Stimulated activated effector memory CD8-positive, alpha-beta T cell treated with anti-CD3 and anti-CD28 coated beads, Interleukin-12 subunit alpha, Interleukin-12 subunit beta, amount 100 ng/mL, for 72 hours (primary cell): ENCODE measurements around the gene MPDZ.

Source experiments
- ATAC-seq: fragments of 150-1000 bp; cut with Tn5 transposase; 2 replicates; pipeline ENCODE4 v1.10.0; 2021
- DNase-seq, 2 donors: peaks; one replicate each; pipeline ENCODE4 v3.0.0; 2021 to 2022; ENCODE audit warnings: low spot score in 2 of 2
- H3K27ac Mint-ChIP-seq: one replicate; pipeline ENCODE4 v1.8.0; 2022; ENCODE audit warnings: mild to moderate bottlenecking, mixed read lengths
- H3K36me3 Mint-ChIP-seq: one replicate; pipeline ENCODE4 v1.8.0; 2022; ENCODE audit warnings: mild to moderate bottlenecking, mixed read lengths
- H3K4me1 Mint-ChIP-seq: one replicate; pipeline ENCODE4 v1.8.0; 2022; ENCODE audit warnings: mixed read lengths
- H3K4me3 Mint-ChIP-seq: one replicate; pipeline ENCODE4 v1.8.0; 2022; ENCODE audit warnings: mild to moderate bottlenecking, mixed read lengths
- H3K9me3 Mint-ChIP-seq: one replicate; pipeline ENCODE4 v1.8.0; 2022; ENCODE audit warnings: mixed read lengths

MPDZ gene

GRCh38 chr9:13274886-13275641, 4.4 kb downstream of the MPDZ start:
- ATAC-seq (no peak), DNase-seq (no peak)
- no peak overlapping the region for H3K4me3 Mint-ChIP-seq
- H3K36me3 Mint-ChIP-seq = no peaks in the 10 kb centered on the region
- H3K27ac Mint-ChIP-seq = no peak overlapping the region
- H3K4me1 Mint-ChIP-seq = no peaks in the 10 kb centered on the region
- H3K9me3 Mint-ChIP-seq = peaks cover 13% of the 10 kb centered on the region

- DNase-seq (no peak), ATAC-seq (no peak)
- no peak overlapping the region for H3K4me3 Mint-ChIP-seq
- no peaks in the 10 kb centered on the region for H3K4me1 Mint-ChIP-seq
- H3K36me3 Mint-ChIP-seq = no peaks in the 10 kb centered on the region
- H3K27ac Mint-ChIP-seq = no peak overlapping the region
- H3K9me3 Mint-ChIP-seq = peaks cover 17% of the 10 kb centered on the region
Observed at GRCh38 chr9:13270734-13271133, 8.8 kb downstream of the MPDZ start.

GRCh38 chr9:13269589-13270452, 9.7 kb downstream of the MPDZ start:
- no peaks in the 10 kb centered on the region for H3K4me1 Mint-ChIP-seq
- H3K36me3 Mint-ChIP-seq = no peaks in the 10 kb centered on the region
- no peak for ATAC-seq
- peaks cover 15% of the 10 kb centered on the region for H3K9me3 Mint-ChIP-seq
- DNase-seq = no peak
- H3K4me3 Mint-ChIP-seq = no peak overlapping the region
- H3K27ac Mint-ChIP-seq = no peak overlapping the region

- ATAC-seq (no peak), DNase-seq (no peak)
- Mint-ChIP-seq H3K27ac (no peak overlapping the region), H3K36me3 (no peaks in the 10 kb centered on the region), H3K4me1 (no peaks in the 10 kb centered on the region), H3K9me3 (peaks cover 18% of the 10 kb centered on the region), H3K4me3 (no peak overlapping the region)
Observed at GRCh38 chr9:13268469-13268868, 11.0 kb downstream of the MPDZ start.

GRCh38 chr9:13267743-13268142, 11.7 kb downstream of the MPDZ start:
- no peak for DNase-seq

GRCh38 chr9:13266167-13266566, 13.3 kb downstream of the MPDZ start:
- peaks cover 20% of the 10 kb centered on the region for H3K9me3 Mint-ChIP-seq

More at GRCh38 chr9:13267743-13268142, 11.7 kb downstream of the MPDZ start:
- Mint-ChIP-seq H3K4me3 (no peak overlapping the region), H3K9me3 (peaks cover 20% of the 10 kb centered on the region), H3K36me3 (no peaks in the 10 kb centered on the region), H3K27ac (no peak overlapping the region), H3K4me1 (no peaks in the 10 kb centered on the region)
- ATAC-seq = no peak

GRCh38 chr9:13264788-13265187, 14.7 kb downstream of the MPDZ start:
- ATAC-seq (no peak), DNase-seq (no peak)
- Mint-ChIP-seq H3K27ac (no peak overlapping the region), H3K36me3 (no peaks in the 10 kb centered on the region), H3K9me3 (peaks cover 26% of the 10 kb centered on the region), H3K4me3 (no peak overlapping the region), H3K4me1 (no peaks in the 10 kb centered on the region)

More at GRCh38 chr9:13266167-13266566, 13.3 kb downstream of the MPDZ start:
- Mint-ChIP-seq H3K27ac (no peak overlapping the region), H3K4me3 (no peak overlapping the region), H3K4me1 (no peaks in the 10 kb centered on the region), H3K36me3 (no peaks in the 10 kb centered on the region)
- DNase-seq (no peak), ATAC-seq (no peak)

- no peaks in the 10 kb centered on the region for H3K36me3 Mint-ChIP-seq
- no peak overlapping the region for H3K27ac Mint-ChIP-seq
- H3K4me3 Mint-ChIP-seq = no peak overlapping the region
- no peaks in the 10 kb centered on the region for H3K4me1 Mint-ChIP-seq
- DNase-seq (no peak), ATAC-seq (no peak)
- H3K9me3 Mint-ChIP-seq = peaks cover 26% of the 10 kb centered on the region
Observed at GRCh38 chr9:13263511-13263910, 16.0 kb downstream of the MPDZ start.

GRCh38 chr9:13252852-13253251, 26.6 kb downstream of the MPDZ start:
- H3K4me1 Mint-ChIP-seq = no peaks in the 10 kb centered on the region
- ATAC-seq (no peak), DNase-seq (no peak)
- H3K4me3 Mint-ChIP-seq = no peak overlapping the region
- no peaks in the 10 kb centered on the region for H3K36me3 Mint-ChIP-seq
- H3K9me3 Mint-ChIP-seq = peaks cover 4% of the 10 kb centered on the region
- no peak overlapping the region for H3K27ac Mint-ChIP-seq

GRCh38 chr9:13244181-13244580, 35.3 kb downstream of the MPDZ start:
- no peaks in the 10 kb centered on the region for H3K4me1 Mint-ChIP-seq
- H3K27ac Mint-ChIP-seq = no peak overlapping the region
- H3K4me3 Mint-ChIP-seq = no peak overlapping the region
- H3K9me3 Mint-ChIP-seq = peaks cover 3% of the 10 kb centered on the region
- ATAC-seq (no peak), DNase-seq (no peak)
- H3K36me3 Mint-ChIP-seq = no peaks in the 10 kb centered on the region

GRCh38 chr9:13241283-13241682, 38.2 kb downstream of the MPDZ start:
- Mint-ChIP-seq H3K4me3 (no peak overlapping the region), H3K27ac (no peak overlapping the region), H3K36me3 (no peaks in the 10 kb centered on the region), H3K4me1 (no peaks in the 10 kb centered on the region), H3K9me3 (peaks cover 7% of the 10 kb centered on the region)
- ATAC-seq (no peak), DNase-seq (no peak)

- Mint-ChIP-seq H3K36me3 (no peaks in the 10 kb centered on the region), H3K4me3 (no peak overlapping the region), H3K4me1 (no peaks in the 10 kb centered on the region), H3K9me3 (peaks cover 5% of the 10 kb centered on the region), H3K27ac (no peak overlapping the region)
- ATAC-seq (no peak), DNase-seq (no peak)
Observed at GRCh38 chr9:13239660-13240059, 39.8 kb downstream of the MPDZ start.

GRCh38 chr9:13239208-13239607, 40.3 kb downstream of the MPDZ start:
- Mint-ChIP-seq H3K36me3 (no peaks in the 10 kb centered on the region), H3K27ac (no peak overlapping the region), H3K4me1 (no peaks in the 10 kb centered on the region), H3K4me3 (no peak overlapping the region), H3K9me3 (peaks cover 4% of the 10 kb centered on the region)
- ATAC-seq (no peak), DNase-seq (no peak)

GRCh38 chr9:13234932-13235331, 44.6 kb downstream of the MPDZ start:
- ATAC-seq = no peak
- H3K36me3 Mint-ChIP-seq = no peaks in the 10 kb centered on the region
- H3K4me1 Mint-ChIP-seq = no peaks in the 10 kb centered on the region
- peaks cover 14% of the 10 kb centered on the region for H3K9me3 Mint-ChIP-seq
- no peak overlapping the region for H3K27ac Mint-ChIP-seq
- DNase-seq = no peak
- no peak overlapping the region for H3K4me3 Mint-ChIP-seq

GRCh38 chr9:13228431-13228830, 51.1 kb downstream of the MPDZ start:
- Mint-ChIP-seq H3K4me1 (no peaks in the 10 kb centered on the region), H3K9me3 (peaks cover 18% of the 10 kb centered on the region), H3K27ac (no peak overlapping the region), H3K36me3 (no peaks in the 10 kb centered on the region), H3K4me3 (no peak overlapping the region)
- DNase-seq (no peak), ATAC-seq (no peak)

- DNase-seq = no peak
- H3K36me3 Mint-ChIP-seq = no peaks in the 10 kb centered on the region
- ATAC-seq = no peak
- H3K27ac Mint-ChIP-seq = no peak overlapping the region
- H3K4me1 Mint-ChIP-seq = no peaks in the 10 kb centered on the region
- H3K9me3 Mint-ChIP-seq = peaks cover 11% of the 10 kb centered on the region
- H3K4me3 Mint-ChIP-seq = no peak overlapping the region
Observed at GRCh38 chr9:13224366-13224765, 55.1 kb downstream of the MPDZ start.
